Fibroblast of skin of right quadriceps (primary cell): ENCODE results near the gene MCRIP1.
A peak's percentile ranks its signal among the peaks of the same experiment; 100 is the strongest.

ENCODE experiments used
- DNase-seq: peaks from one replicate; pipeline ENCODE4 v3.0.0-alpha.2; 2013

Gene MCRIP1

GRCh38 chr17:81833160-81833920, at the start of gene MCRIP1:
Gene MCRIP1 (minus strand): TSS chr17:81833291. CDS start chr17:81824506, 8,785 bp downstream.
- DNase-seq = peak; percentile 93

- no peak for DNase-seq
Observed at GRCh38 chr17:81879121-81879520, 46.0 kb upstream of the MCRIP1 start.

GRCh38 chr17:81878294-81878693, 45.2 kb upstream of the MCRIP1 start:
- no peak for DNase-seq

GRCh38 chr17:81877569-81877968, 44.5 kb upstream of the MCRIP1 start:
- DNase-seq = no peak

- peak; percentile 90 for DNase-seq
Observed at GRCh38 chr17:81871387-81872230, 38.5 kb upstream of the MCRIP1 start.

GRCh38 chr17:81870981-81871386, 37.9 kb upstream of the MCRIP1 start, which contains the start of gene ARHGDIA:
Gene ARHGDIA (minus strand): TSS chr17:81871337. CDS start chr17:81869930, 1,407 bp downstream.
- DNase-seq = no peak

GRCh38 chr17:81870131-81870980, 37.3 kb upstream of the MCRIP1 start:
- peak; percentile 46 for DNase-seq

GRCh38 chr17:81869221-81870130, 36.4 kb upstream of the MCRIP1 start:
- DNase-seq = peak; percentile 48

GRCh38 chr17:81868674-81869220, 35.7 kb upstream of the MCRIP1 start:
- peak; percentile 87 for DNase-seq

GRCh38 chr17:81867991-81868673, 35.0 kb upstream of the MCRIP1 start:
- no peak for DNase-seq

GRCh38 chr17:81867170-81867990, 34.3 kb upstream of the MCRIP1 start:
- DNase-seq = peak; percentile 56

GRCh38 chr17:81866440-81867169, 33.5 kb upstream of the MCRIP1 start:
- no peak for DNase-seq

- no peak for DNase-seq
Observed at GRCh38 chr17:81865733-81866439, 32.8 kb upstream of the MCRIP1 start.

GRCh38 chr17:81865358-81865732, 32.3 kb upstream of the MCRIP1 start:
- no peak for DNase-seq

GRCh38 chr17:81863833-81864768, 31.0 kb upstream of the MCRIP1 start:
- no peak for DNase-seq

- DNase-seq = no peak
Observed at GRCh38 chr17:81863123-81863675, 30.1 kb upstream of the MCRIP1 start.
